CD4-positive, alpha-beta T cell treated with Interleukin-4 for 1 hour (primary cell): ENCODE measurements around the gene PLBD1.

Source experiments
- DNase-seq, 2 donors: peaks; one replicate each; pipeline ENCODE4 v3.0.0-alpha.2; 2020 to 2022

Gene PLBD1

GRCh38 chr12:14564336-14564959 lies 3.2 kb downstream of the PLBD1 start:
- no peak for DNase-seq

GRCh38 chr12:14563046-14563445 lies 4.6 kb downstream of the PLBD1 start:
- DNase-seq: no peak

GRCh38 chr12:14562279-14562678 lies 5.4 kb downstream of the PLBD1 start:
- DNase-seq: no peak

GRCh38 chr12:14561677-14562238 lies 5.9 kb downstream of the PLBD1 start:
- no peak for DNase-seq

GRCh38 chr12:14560904-14561574 lies 6.6 kb downstream of the PLBD1 start:
- no peak for DNase-seq

GRCh38 chr12:14558473-14558959 lies 9.2 kb downstream of the PLBD1 start:
- DNase-seq: no peak

GRCh38 chr12:14557966-14558365 lies 9.7 kb downstream of the PLBD1 start:
- DNase-seq: no peak

GRCh38 chr12:14554281-14555007 lies 13.2 kb downstream of the PLBD1 start:
- DNase-seq: peak in 1 of 2 donors; percentile 50

GRCh38 chr12:14548609-14549008 lies 19.1 kb downstream of the PLBD1 start:
- DNase-seq: no peak

- no peak for DNase-seq
Observed at GRCh38 chr12:14547571-14547970, 20.1 kb downstream of the PLBD1 start.

- DNase-seq: no peak
Observed at GRCh38 chr12:14545144-14546124, 22.2 kb downstream of the PLBD1 start.

GRCh38 chr12:14540801-14541462 lies 26.8 kb downstream of the PLBD1 start:
- no peak for DNase-seq

- DNase-seq: no peak
Observed at GRCh38 chr12:14537088-14537487, 30.6 kb downstream of the PLBD1 start.

- DNase-seq: no peak
Observed at GRCh38 chr12:14532152-14532551, 35.5 kb downstream of the PLBD1 start.

GRCh38 chr12:14525964-14526363 lies 41.7 kb downstream of the PLBD1 start:
- no peak for DNase-seq

- no peak for DNase-seq
Observed at GRCh38 chr12:14521822-14522221, 45.9 kb downstream of the PLBD1 start.

- no peak for DNase-seq
Observed at GRCh38 chr12:14514946-14515345, 52.7 kb downstream of the PLBD1 start.

GRCh38 chr12:14514154-14514842 lies 53.4 kb downstream of the PLBD1 start:
- DNase-seq: no peak

- no peak for DNase-seq
Observed at GRCh38 chr12:14510574-14510973, 57.1 kb downstream of the PLBD1 start.

- DNase-seq: no peak
Observed at GRCh38 chr12:14505626-14506596, 61.8 kb downstream of the PLBD1 start.
